CD8-positive, alpha-beta memory T cell (primary cell): ENCODE data around the gene RAB33B. TPM values are rescaled to one million over a fixed set of nuclear protein-coding genes. Genes with fewer than 3 reads are reported as not detected.
"Not testable (repeated sequence)": the region's sequence is repeated elsewhere in the genome, so short reads cannot be mapped to it uniquely, and the experiment has no call there.

Experiments used
- CTCF ChIA-PET: fragments of 350-600 bp; sonication (Branson Sonifier 250); formaldehyde crosslinking; loops from one replicate; lab custom pipeline; 2021; ENCODE audit warnings: antibody characterized with exemption; lab: Charles Lee
- POLR2A ChIA-PET: fragments of 350-600 bp; sonication (Branson Sonifier 250); formaldehyde crosslinking; loops from one replicate; lab custom pipeline; 2021; ENCODE audit warnings: antibody characterized with exemption; lab: Charles Lee
- DNase-seq, 5 donors: peaks; one replicate each; pipeline versions ENCODE4 v3.0.0 to v3.0.0-alpha.2; 2020 to 2022; ENCODE audit warnings: mixed read lengths in 1 of 5
- H3K27ac ChIP-seq: one replicate; pipeline ENCODE4 v1.7.0; 2013; ENCODE audit warnings: low read depth, mild to moderate bottlenecking, low read length, moderate library complexity
- H3K27me3 ChIP-seq: 2 replicates; pipeline ENCODE4 v1.7.0; 2013; ENCODE audit warnings: low read length, mild to moderate bottlenecking; ENCODE audit not compliant: insufficient read depth, poor library complexity, severe bottlenecking
- H3K36me3 ChIP-seq: 2 replicates; pipeline ENCODE4 v1.7.0; 2013; ENCODE audit warnings: mild to moderate bottlenecking, low read length, moderate library complexity; ENCODE audit not compliant: insufficient read depth
- H3K4me1 ChIP-seq: 2 replicates; pipeline ENCODE4 v1.7.0; 2013; ENCODE audit warnings: mild to moderate bottlenecking, low read length, moderate library complexity; ENCODE audit not compliant: insufficient read depth
- H3K4me3 ChIP-seq: 2 replicates; pipeline ENCODE4 v1.7.0; 2013; ENCODE audit warnings: mild to moderate bottlenecking, low read length
- H3K9me3 ChIP-seq: 2 replicates; pipeline ENCODE4 v1.7.0; 2013; ENCODE audit warnings: mild to moderate bottlenecking, low read length
- H3K27ac Mint-ChIP-seq, 8 donors: one replicate each; pipeline ENCODE4 v1.8.0; 2020 to 2021; ENCODE audit warnings: mixed read lengths in 8 of 8, mild to moderate bottlenecking in 6 of 8, inconsistent platforms in 3 of 8, moderate library complexity in 3 of 8
- H3K27me3 Mint-ChIP-seq, 2 donors: one replicate each; pipeline ENCODE4 v1.8.0; 2020 to 2021; ENCODE audit warnings: mixed read lengths in 2 of 2, mild to moderate bottlenecking in 1 of 2, moderate library complexity in 1 of 2
- H3K36me3 Mint-ChIP-seq, 3 donors: one replicate each; pipeline ENCODE4 v1.8.0; 2020 to 2021; ENCODE audit warnings: mixed read lengths in 3 of 3, inconsistent platforms in 1 of 3, mild to moderate bottlenecking in 1 of 3
- H3K4me1 Mint-ChIP-seq, 3 donors: one replicate each; pipeline ENCODE4 v1.8.0; 2020 to 2021; ENCODE audit warnings: mixed read lengths in 3 of 3, inconsistent platforms in 1 of 3, mild to moderate bottlenecking in 1 of 3
- H3K4me3 Mint-ChIP-seq, 7 donors: one replicate each; pipeline ENCODE4 v1.8.0; 2020 to 2021; ENCODE audit warnings: mixed read lengths in 7 of 7, mild to moderate bottlenecking in 6 of 7, moderate library complexity in 4 of 7, inconsistent platforms in 2 of 7
- H3K9me3 Mint-ChIP-seq, 5 donors: one replicate each; pipeline ENCODE4 v1.8.0; 2020 to 2022; ENCODE audit warnings: mixed read lengths in 5 of 5, mild to moderate bottlenecking in 3 of 5, moderate library complexity in 2 of 5, inconsistent platforms in 1 of 5
- polyA plus RNA-seq: library from polyadenylated mRNA; unstranded; fragments of 300-500 nt; fragmentation: Illumina TruSeq; gene quantifications from one replicate; pipeline ENCODE4 v1.2.3, GENCODE V29; 2021
- total RNA-seq, 2 experiments: library from RNA; stranded (reverse); gene quantifications; one replicate each; pipeline ENCODE4 v1.2.3, GENCODE V29; 2021

Gene RAB33B
- total and polyA plus RNA-seq, 3 experiments from 2014 or later, result 5.6 to 8.4 (median 6.2) TPM

DNA sequence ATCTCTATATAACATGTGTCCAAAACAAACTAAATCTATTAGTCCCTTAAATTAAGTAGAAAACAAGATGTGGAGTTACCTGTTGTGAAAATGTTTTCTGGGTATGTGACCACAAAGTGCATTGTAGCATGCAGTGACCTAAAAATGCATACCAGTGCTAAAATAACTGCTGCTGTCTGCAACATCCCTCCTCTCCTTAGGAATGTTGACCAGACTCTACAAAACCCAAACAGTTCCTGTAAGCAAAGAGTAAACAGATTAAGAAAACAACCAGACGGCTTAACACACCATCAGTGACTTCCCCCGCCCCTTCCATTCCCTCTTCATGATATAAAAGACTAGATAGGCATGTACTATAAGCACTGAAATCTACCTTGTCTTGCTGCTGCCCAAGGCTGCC lies 15.8 kb upstream of the RAB33B start:
- no peak overlapping the region for H3K4me3 ChIP-seq
- POLR2A ChIA-PET, result no interaction called here
- no peak overlapping the region for H3K27ac ChIP-seq
- no peak for DNase-seq
- no peaks in the 10 kb centered on the region for H3K27me3 Mint-ChIP-seq
- peaks cover 13 to 37% (median 31%) of the 10 kb centered on the region in 5 donors for H3K9me3 Mint-ChIP-seq
- CTCF ChIA-PET, result no interaction called here
- no peak overlapping the region for H3K4me3 Mint-ChIP-seq
- peaks cover 23 to 61% (median 39%) of the 10 kb centered on the region in 3 donors for H3K36me3 Mint-ChIP-seq
- H3K27me3 ChIP-seq, result no peaks in the 10 kb centered on the region
- no peaks in the 10 kb centered on the region for H3K36me3 ChIP-seq
- H3K4me1 ChIP-seq, result no peaks in the 10 kb centered on the region
- H3K27ac Mint-ChIP-seq, result no peak overlapping the region
- peaks cover 4% of the 10 kb centered on the region for H3K9me3 ChIP-seq
- H3K4me1 Mint-ChIP-seq, result peaks cover 0 to 5% (median 4%) of the 10 kb centered on the region in 3 donors

DNA sequence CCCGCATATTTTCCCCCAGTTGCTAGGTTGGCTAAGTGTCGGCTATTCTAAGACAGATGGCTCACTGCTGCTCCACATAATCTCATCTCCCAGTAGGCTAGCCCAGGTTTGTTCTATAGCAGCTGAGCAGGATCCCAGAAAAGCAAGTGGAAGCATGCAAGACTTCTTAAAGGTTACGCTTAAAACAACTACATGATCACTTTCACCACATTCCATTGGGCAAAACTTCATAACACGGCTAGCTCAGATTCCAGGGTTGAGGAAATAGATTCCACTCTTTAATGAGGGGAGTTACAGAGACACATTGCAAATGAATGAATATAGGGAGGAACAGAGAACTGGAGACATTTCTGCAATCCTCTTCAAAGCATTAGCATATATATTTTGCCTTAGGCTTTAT lies 12.9 kb upstream of the RAB33B start:
- Mint-ChIP-seq H3K36me3 (peaks cover 23 to 55% (median 37%) of the 10 kb centered on the region in 3 donors), H3K27me3 (no peaks in the 10 kb centered on the region), H3K4me3 (no peak overlapping the region), H3K9me3 (peaks cover 13 to 35% (median 27%) of the 10 kb centered on the region in 5 donors), H3K27ac (no peak overlapping the region), H3K4me1 (peaks cover 0 to 4% (median 0%) of the 10 kb centered on the region in 3 donors)
- ChIA-PET CTCF (interaction anchor here (1.2 to 1.6 kb wide), 2 partner anchors 12 to 411 kb away, joined by 4 read pairs; no protein-coding TSS in a partner anchor), POLR2A (no interaction called here)
- H3K36me3 ChIP-seq, result no peaks in the 10 kb centered on the region
- no peak for DNase-seq
- H3K4me3 ChIP-seq, result no peak overlapping the region
- H3K9me3 ChIP-seq, result peaks cover 4% of the 10 kb centered on the region
- no peaks in the 10 kb centered on the region for H3K27me3 ChIP-seq
- H3K27ac ChIP-seq, result no peak overlapping the region
- no peaks in the 10 kb centered on the region for H3K4me1 ChIP-seq

DNA sequence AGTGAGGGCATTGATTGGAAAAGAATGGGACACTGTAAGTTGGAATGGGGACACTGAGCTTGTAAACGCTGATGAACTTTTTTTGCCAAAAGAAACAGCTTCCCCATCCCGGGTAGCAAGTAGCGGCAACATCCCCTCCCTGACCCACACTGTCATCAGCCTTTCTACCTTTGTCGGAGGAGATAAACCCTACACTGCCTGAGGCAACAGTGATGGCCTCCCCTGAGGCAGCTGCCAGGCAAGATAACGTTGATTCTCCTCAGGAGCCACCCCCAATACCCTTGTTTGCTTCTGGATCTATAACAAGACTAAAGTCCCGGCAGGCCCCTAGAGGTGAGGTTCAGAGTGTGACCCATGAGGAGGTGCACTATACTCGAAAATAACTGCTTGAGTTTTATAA lies 10.3 kb upstream of the RAB33B start:
- no peak for DNase-seq
- Histone ChIP-seq H3K4me1 (no peaks in the 10 kb centered on the region), H3K4me3 (no peak overlapping the region), H3K9me3 (no peaks in the 10 kb centered on the region), H3K36me3 (no peaks in the 10 kb centered on the region), H3K27ac (no peak overlapping the region), H3K27me3 (no peaks in the 10 kb centered on the region)
- Mint-ChIP-seq H3K27ac (peak overlapping the region in 1 of 8 donors; percentile 21), H3K36me3 (peaks cover 18 to 33% (median 19%) of the 10 kb centered on the region in 3 donors), H3K9me3 (peaks cover 10 to 22% (median 18%) of the 10 kb centered on the region in 5 donors), H3K4me1 (peaks cover 0 to 3% (median 0%) of the 10 kb centered on the region in 3 donors), H3K4me3 (no peak overlapping the region), H3K27me3 (no peaks in the 10 kb centered on the region)
- CTCF ChIA-PET, result interaction anchor here (0.7 kb wide), 1 partner anchor 18 kb away, joined by 3 read pairs; no protein-coding TSS in a partner anchor
- POLR2A ChIA-PET, result no interaction called here

DNA sequence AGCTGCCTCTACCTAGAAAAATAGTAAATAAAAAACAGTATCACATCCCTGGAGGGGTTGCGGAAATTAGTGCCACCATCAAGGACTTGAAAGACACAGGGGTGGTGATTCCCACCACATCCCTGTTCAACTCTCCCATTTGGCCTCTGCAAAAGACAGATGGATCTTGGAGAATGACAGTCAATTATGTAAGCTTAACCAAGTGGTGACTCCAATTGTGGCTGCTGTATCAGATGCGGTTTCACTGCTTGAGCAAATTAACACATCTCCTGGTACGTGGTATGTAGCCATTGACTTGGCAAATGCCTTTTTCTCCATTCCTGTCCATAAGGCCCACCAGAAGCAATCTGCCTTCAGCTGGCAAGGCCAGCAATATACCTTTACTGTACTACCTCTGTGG lies 9.0 kb upstream of the RAB33B start:
- H3K4me3 ChIP-seq, H3K4me1 ChIP-seq, H3K4me1 Mint-ChIP-seq, H3K9me3 ChIP-seq, H3K4me3 Mint-ChIP-seq, POLR2A ChIA-PET, H3K27me3 Mint-ChIP-seq, H3K27ac Mint-ChIP-seq, H3K27ac ChIP-seq, H3K36me3 ChIP-seq, DNase-seq, H3K27me3 ChIP-seq: not testable (repeated sequence)
- CTCF ChIA-PET, result interaction anchor here (1.5 kb wide), 1 partner anchor 8 kb away, joined by 6 read pairs; the partner anchor contains the start of gene RAB33B
- Mint-ChIP-seq H3K9me3 (peaks cover 3 to 10% (median 8%) of the 10 kb centered on the region in 5 donors), H3K36me3 (peaks cover 10 to 22% (median 10%) of the 10 kb centered on the region in 3 donors)

DNA sequence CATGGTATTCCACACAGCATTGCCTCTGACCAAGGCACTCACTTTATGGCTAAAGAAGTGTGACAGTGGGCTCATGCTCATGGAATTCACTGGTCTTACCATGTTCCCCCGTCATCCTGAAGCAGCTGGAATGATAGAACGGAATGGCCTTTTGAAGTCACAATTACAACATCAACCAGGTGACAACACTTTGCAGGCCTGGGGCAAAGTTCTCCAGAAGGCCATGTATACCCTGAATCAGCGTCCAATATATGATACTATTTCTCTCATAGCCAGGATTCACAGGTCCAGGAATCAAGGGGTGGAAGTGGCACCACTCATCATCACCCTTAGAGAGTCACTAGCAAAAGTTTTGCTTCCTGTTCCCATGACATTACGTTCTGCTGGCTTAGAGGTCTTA lies 6.8 kb upstream of the RAB33B start:
- H3K4me3 Mint-ChIP-seq, POLR2A ChIA-PET, H3K36me3 Mint-ChIP-seq, CTCF ChIA-PET, H3K27me3 ChIP-seq, H3K9me3 ChIP-seq, H3K4me1 ChIP-seq, H3K4me1 Mint-ChIP-seq, H3K9me3 Mint-ChIP-seq, H3K4me3 ChIP-seq, H3K27me3 Mint-ChIP-seq, H3K36me3 ChIP-seq, H3K27ac ChIP-seq, DNase-seq, H3K27ac Mint-ChIP-seq: not testable (repeated sequence)

DNA sequence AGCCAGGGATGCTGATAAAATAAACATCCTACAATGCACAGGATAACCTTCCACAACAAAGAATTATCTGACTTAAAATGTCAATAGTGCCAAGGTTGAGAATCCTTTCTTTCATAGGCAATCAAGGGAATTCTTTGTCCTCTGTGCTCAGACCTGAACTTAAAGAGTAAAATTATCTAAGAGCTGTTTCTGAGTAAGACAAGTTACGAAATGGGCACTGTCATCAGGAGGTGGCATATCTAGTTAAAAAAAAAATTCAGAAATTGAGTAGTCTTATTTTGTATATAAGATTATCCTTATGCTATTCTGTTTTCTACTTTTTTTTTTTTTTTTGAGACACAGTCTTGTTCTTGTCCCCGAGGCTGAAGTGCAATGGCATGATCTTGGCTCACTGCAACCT lies 3.3 kb upstream of the RAB33B start:
- peak overlapping the region in 2 of 8 donors; percentile 66 for H3K27ac Mint-ChIP-seq
- H3K27me3 Mint-ChIP-seq, result peaks cover 0 to 2% of the 10 kb centered on the region in 2 donors
- Histone ChIP-seq H3K27ac (no peak overlapping the region), H3K4me1 (peaks cover 23% of the 10 kb centered on the region), H3K9me3 (no peaks in the 10 kb centered on the region), H3K4me3 (no peak overlapping the region), H3K27me3 (no peaks in the 10 kb centered on the region), H3K36me3 (no peaks in the 10 kb centered on the region)
- ChIA-PET POLR2A (no interaction called here), CTCF (no interaction called here)
- H3K4me3 Mint-ChIP-seq, result no peak overlapping the region
- no peak for DNase-seq
- H3K36me3 Mint-ChIP-seq, result peaks cover 0 to 14% (median 3%) of the 10 kb centered on the region in 3 donors
- peaks cover 32 to 36% (median 34%) of the 10 kb centered on the region in 3 donors for H3K4me1 Mint-ChIP-seq
- no peaks in the 10 kb centered on the region for H3K9me3 Mint-ChIP-seq

DNA sequence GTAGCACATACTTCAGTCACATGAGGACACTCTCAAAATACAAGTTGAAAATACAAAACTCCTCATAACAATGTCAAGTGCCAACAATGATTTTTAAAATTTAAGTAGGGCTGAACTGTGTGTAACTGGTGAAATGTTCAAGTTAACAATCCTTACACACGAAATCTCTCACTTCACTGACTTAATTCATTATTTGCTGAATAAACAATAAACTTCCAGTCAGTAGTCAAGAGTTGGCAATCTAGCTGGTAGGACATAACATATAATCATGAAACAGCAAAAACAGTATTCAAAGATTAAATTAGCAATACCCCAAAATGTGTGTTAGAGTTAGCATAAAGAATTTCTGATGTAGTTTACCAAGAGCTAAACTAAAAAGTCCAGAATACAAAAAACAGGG lies 1.9 kb upstream of the RAB33B start:
- Histone ChIP-seq H3K36me3 (no peaks in the 10 kb centered on the region), H3K27me3 (no peaks in the 10 kb centered on the region), H3K9me3 (no peaks in the 10 kb centered on the region), H3K4me1 (peaks cover 37% of the 10 kb centered on the region), H3K27ac (no peak overlapping the region), H3K4me3 (no peak overlapping the region)
- ChIA-PET POLR2A (no interaction called here), CTCF (interaction anchor here (1.8 kb wide), 1 partner anchor 10 kb away, joined by 4 read pairs; no protein-coding TSS in a partner anchor)
- no peaks in the 10 kb centered on the region for H3K9me3 Mint-ChIP-seq
- H3K4me3 Mint-ChIP-seq, result peak overlapping the region in 2 of 7 donors; percentile 87 to 97
- no peak for DNase-seq
- H3K27ac Mint-ChIP-seq, result peak overlapping the region; percentile 11 to 99 (median 99)
- H3K27me3 Mint-ChIP-seq, result peaks cover 0 to 2% of the 10 kb centered on the region in 2 donors
- peaks cover 0 to 14% (median 0%) of the 10 kb centered on the region in 3 donors for H3K36me3 Mint-ChIP-seq
- H3K4me1 Mint-ChIP-seq, result peaks cover 46 to 49% (median 48%) of the 10 kb centered on the region in 3 donors

DNA sequence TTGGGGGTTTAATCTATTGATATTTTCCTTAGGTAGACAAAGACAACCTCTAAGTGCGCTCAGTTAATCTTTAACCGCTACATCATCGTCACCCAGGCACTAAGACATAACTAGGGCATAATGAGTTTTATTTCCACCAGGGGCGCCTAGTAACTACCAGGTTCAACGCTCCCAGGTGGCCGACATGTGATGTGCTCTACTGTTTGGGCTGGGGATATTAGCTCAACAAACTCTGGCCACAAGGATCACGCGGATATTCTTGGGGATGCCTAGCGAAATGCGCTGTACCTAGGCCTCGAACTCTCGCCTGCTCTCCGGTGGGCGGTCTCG lies 915 bp upstream of the RAB33B start:
- peak overlapping the region; percentile 96 for H3K27ac ChIP-seq
- H3K27me3 ChIP-seq, result no peaks in the 10 kb centered on the region
- H3K4me3 ChIP-seq, result peak overlapping the region; percentile 92
- CTCF ChIA-PET, result interaction anchor here (0.7 to 2.0 kb wide), 12 partner anchors 8 to 422 kb away, joined by 3 to 7 read pairs (median 4); partner anchors contain the start of gene SETD7
- POLR2A ChIA-PET, result interaction anchor here (0.8 to 2.5 kb wide), 5 partner anchors 103 to 920 kb away, joined by 3 to 31 read pairs (median 9); partner anchors contain the start of genes NAA15, NDUFC1, SCOC and SETD7
- Mint-ChIP-seq H3K4me1 (peaks cover 56 to 60% (median 57%) of the 10 kb centered on the region in 3 donors), H3K27me3 (peaks cover 0 to 2% of the 10 kb centered on the region in 2 donors), H3K36me3 (peaks cover 0 to 14% (median 0%) of the 10 kb centered on the region in 3 donors), H3K4me3 (peak overlapping the region; percentile 87 to 99 (median 96)), H3K27ac (peak overlapping the region; percentile 98 to 99 (median 99)), H3K9me3 (no peaks in the 10 kb centered on the region)
- H3K36me3 ChIP-seq, result no peaks in the 10 kb centered on the region
- H3K4me1 ChIP-seq, result peaks cover 46% of the 10 kb centered on the region
- H3K9me3 ChIP-seq, result no peaks in the 10 kb centered on the region
- DNase-seq, result peak in 4 of 5 donors; percentile 55 to 85 (median 70)
